Suprapubic skin (tissue), 4 donors: ENCODE measurements around the gene NAA10. TPM values are rescaled to one million over a fixed set of nuclear protein-coding genes. Genes with fewer than 3 reads are reported as not detected.
A peak's percentile ranks its signal among the peaks of the same experiment; 100 is the strongest.

Source experiments
- DNase-seq, 2 donors: peaks; one replicate each; pipeline ENCODE4 v3.0.0-alpha.2; 2019; ENCODE audit warnings: low spot score in 2 of 2
- H3K27ac ChIP-seq: fragments of 200-600 bp; sonication (generic); one replicate; pipeline ENCODE4 v1.5.1; 2019
- H3K27me3 ChIP-seq: fragments of 200-600 bp; sonication (generic); one replicate; pipeline ENCODE4 v1.5.1; 2019
- H3K36me3 ChIP-seq: fragments of 200-600 bp; sonication (generic); one replicate; pipeline ENCODE4 v1.5.1; 2019
- H3K4me1 ChIP-seq: fragments of 200-600 bp; sonication (generic); one replicate; pipeline ENCODE4 v1.5.1; 2019
- H3K4me3 ChIP-seq: fragments of 200-600 bp; sonication (generic); one replicate; pipeline ENCODE4 v1.5.1; 2019; ENCODE audit warnings: mild to moderate bottlenecking
- H3K9me3 ChIP-seq: fragments of 200-600 bp; sonication (generic); one replicate; pipeline ENCODE4 v1.5.1; 2019
- EP300 ChIP-seq: sonication (generic); formaldehyde crosslinking; IDR thresholded peaks from one replicate; pipeline ENCODE4 v1.6.1; 2017; ENCODE audit warnings: antibody characterized with exemption
- POLR2A ChIP-seq, 2 donors: fragments of 450-650 bp; IDR thresholded peaks; one replicate each; pipeline ENCODE4 v1.6.1; 2017; ENCODE audit warnings: antibody characterized with exemption in 2 of 2, mild to moderate bottlenecking in 2 of 2, moderate library complexity in 2 of 2
- POLR2AphosphoS5 ChIP-seq, 3 donors: sonication (generic); formaldehyde crosslinking; IDR thresholded peaks; one replicate each; pipeline ENCODE4 v1.6.1; 2017; ENCODE audit warnings: antibody characterized with exemption in 3 of 3
- WGBS: methylation state at CpG from one replicate; pipeline ENCODE4 v1.1.5; 2018; 5-methylcytosine and 5-hydroxymethylcytosine counted together
- total RNA-seq, 4 donors: library from RNA; depleted of rRNA; stranded (reverse); fragments of >200 nt; gene quantifications; one replicate each; pipeline ENCODE4 v1.1.0, GENCODE V29; 2016
- TF ChIP-seq, protein P1 (sequence below), 2 donors: fragments of 200-600 bp in 1 of 2; fragments of 450-650 bp in 1 of 2; sonication (generic) in 1 of 2; IDR thresholded peaks; one replicate each; pipeline ENCODE4 v1.5.1; 2016 to 2019; ENCODE audit warnings: antibody characterized with exemption in 2 of 2, mild to moderate bottlenecking in 1 of 2, moderate library complexity in 1 of 2

The NAA10 gene
- total RNA-seq, 4 donors from 2014 or later, result 58.5 to 97.2 (median 73.0) TPM

DNA sequence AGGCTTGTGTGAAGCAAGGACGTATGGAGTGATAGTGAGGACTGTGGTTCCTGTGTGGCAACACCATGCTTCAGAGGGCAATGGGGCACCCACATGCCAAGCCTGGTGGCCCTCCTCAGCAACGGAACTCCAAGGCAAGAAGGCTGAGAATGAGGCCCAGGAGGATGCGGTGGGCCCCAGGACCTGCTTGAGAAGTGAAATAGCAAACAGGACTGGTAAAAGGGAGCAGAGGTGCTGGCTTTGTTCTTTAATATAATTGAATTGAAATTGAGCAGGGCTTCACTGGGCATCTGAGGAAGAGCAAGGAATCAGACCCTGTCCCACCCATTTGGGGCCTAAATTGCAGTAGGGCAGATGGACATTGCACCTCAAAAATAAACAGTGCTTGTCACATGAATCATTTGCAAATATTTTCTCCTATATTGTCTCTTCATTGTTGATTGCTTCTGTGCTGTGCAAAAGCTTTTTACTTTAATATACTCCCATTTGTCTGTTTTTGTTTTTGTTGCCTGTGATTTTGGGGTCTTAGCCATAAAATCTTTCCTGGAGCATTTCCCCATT lies 40.0 kb upstream of the NAA10 start:
- Histone ChIP-seq H3K27me3 (no peaks in the 10 kb centered on the region), H3K4me1 (peaks cover 16% of the 10 kb centered on the region), H3K36me3 (no peaks in the 10 kb centered on the region), H3K9me3 (no peaks in the 10 kb centered on the region), H3K4me3 (no peak overlapping the region), H3K27ac (peak overlapping the region; percentile 98)
- no peak for DNase-seq
- WGBS, result 66% methylated on average over 3 of the region's 3 CpGs
- TF ChIP-seq POLR2AphosphoS5 (IDR thresholded peaks at IDR 0.05) (no peak), POLR2A (IDR thresholded peaks at IDR 0.05) (no peak), EP300 (no peak)
- TF ChIP-seq, protein P1, sequence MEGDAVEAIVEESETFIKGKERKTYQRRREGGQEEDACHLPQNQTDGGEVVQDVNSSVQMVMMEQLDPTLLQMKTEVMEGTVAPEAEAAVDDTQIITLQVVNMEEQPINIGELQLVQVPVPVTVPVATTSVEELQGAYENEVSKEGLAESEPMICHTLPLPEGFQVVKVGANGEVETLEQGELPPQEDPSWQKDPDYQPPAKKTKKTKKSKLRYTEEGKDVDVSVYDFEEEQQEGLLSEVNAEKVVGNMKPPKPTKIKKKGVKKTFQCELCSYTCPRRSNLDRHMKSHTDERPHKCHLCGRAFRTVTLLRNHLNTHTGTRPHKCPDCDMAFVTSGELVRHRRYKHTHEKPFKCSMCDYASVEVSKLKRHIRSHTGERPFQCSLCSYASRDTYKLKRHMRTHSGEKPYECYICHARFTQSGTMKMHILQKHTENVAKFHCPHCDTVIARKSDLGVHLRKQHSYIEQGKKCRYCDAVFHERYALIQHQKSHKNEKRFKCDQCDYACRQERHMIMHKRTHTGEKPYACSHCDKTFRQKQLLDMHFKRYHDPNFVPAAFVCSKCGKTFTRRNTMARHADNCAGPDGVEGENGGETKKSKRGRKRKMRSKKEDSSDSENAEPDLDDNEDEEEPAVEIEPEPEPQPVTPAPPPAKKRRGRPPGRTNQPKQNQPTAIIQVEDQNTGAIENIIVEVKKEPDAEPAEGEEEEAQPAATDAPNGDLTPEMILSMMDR (IDR thresholded peaks at IDR 0.05), result no peak

DNA sequence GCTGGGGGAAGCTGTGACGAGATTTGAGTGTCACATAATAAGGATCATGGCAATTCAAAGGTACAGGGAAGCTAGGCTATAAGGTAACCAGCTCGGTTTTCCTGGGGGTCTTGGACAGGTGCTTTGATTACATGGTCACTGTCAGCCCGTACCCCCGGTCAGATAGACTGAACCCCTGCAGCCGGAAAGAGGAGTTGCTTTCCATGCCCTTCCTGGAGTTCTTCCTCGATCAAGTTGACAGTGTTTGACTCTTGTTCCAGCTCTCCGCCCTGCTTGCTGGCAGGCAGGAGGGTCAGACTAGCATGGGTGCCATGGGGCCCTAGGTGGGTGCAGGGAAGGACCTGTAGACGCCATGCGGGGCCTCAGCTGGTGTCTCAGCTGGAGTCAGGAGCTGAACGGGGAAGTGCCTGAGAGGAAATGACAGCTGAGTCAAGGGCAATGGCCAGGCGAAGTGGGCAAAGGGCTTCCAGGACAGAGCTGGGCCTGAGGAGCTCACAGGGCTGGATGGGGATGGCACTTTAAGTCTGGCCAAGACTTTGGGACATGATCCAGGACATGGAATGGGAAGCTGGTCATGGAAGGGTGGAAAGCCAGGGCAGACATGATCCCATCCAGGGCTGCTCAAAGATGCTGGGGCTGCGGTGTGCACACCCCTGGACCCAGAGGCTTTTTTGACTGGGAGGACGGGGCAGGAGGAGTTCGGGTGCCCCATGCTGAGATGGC lies 39.3 kb upstream of the NAA10 start:
- Histone ChIP-seq H3K4me3 (peak overlapping the region; percentile 60), H3K4me1 (peaks cover 22% of the 10 kb centered on the region), H3K9me3 (no peaks in the 10 kb centered on the region), H3K27ac (peak overlapping the region; percentile 98), H3K36me3 (no peaks in the 10 kb centered on the region), H3K27me3 (no peaks in the 10 kb centered on the region)
- peak in 1 of 2 donors; percentile 58 for DNase-seq
- WGBS, result 73% methylated on average over 13 of the region's 14 CpGs
- TF ChIP-seq EP300 (no peak), POLR2A (IDR thresholded peaks at IDR 0.05) (no peak), POLR2AphosphoS5 (IDR thresholded peaks at IDR 0.05) (no peak)
- TF ChIP-seq, protein P1 (IDR thresholded peaks at IDR 0.05), result no peak

DNA sequence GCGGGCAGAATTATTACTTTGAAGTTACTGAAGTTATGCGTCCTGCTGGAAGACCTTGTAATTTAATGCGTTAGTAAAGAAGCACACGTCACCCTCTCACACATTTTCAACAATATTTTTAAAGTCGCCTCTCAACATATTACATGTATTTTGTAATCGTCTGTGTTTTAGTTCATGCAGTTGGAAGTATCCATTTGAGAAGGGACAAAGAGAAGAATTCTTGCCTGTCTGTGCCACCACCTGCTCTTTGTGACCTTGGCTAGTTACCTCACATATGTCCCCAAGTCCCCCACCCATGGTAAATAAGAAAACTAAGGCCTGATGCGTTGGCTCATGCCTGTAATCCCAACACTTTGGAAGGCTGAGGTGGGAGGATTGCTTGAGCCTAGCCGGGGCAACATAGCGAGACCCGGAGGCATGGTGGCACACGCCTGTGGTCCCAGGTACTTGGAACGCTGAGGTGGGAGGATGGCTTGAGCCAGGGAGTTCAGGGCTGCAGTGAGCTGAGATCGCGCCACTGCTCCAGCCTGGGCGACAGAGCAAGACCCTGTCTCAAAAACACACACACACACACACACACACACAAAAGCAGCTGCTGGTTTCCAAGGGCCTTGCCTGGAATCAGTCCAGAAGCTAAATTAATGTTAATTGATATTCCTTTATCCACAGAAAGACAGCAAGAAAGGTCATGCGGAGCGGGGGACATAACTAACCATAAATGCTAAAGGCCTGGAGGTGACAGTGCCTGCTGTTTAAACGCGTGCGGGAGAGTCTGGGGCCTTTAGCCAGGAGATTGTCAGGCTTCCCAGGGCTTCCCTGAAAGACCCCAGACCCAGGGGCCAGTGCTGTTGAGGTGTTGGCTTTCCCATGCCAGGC lies 38.5 kb upstream of the NAA10 start:
- DNase-seq, result peak in 1 of 2 donors; percentile 60
- Histone ChIP-seq H3K4me3 (peak overlapping the region; percentile 60), H3K27me3 (no peaks in the 10 kb centered on the region), H3K27ac (peak overlapping the region; percentile 98), H3K9me3 (no peaks in the 10 kb centered on the region), H3K36me3 (no peaks in the 10 kb centered on the region), H3K4me1 (peaks cover 30% of the 10 kb centered on the region)
- 53% methylated on average over 19 of the region's 20 CpGs for WGBS
- TF ChIP-seq POLR2A (IDR thresholded peaks at IDR 0.05) (no peak), POLR2AphosphoS5 (IDR thresholded peaks at IDR 0.05) (no peak), EP300 (no peak)
- TF ChIP-seq, protein P1 (IDR thresholded peaks at IDR 0.05), result no peak

DNA sequence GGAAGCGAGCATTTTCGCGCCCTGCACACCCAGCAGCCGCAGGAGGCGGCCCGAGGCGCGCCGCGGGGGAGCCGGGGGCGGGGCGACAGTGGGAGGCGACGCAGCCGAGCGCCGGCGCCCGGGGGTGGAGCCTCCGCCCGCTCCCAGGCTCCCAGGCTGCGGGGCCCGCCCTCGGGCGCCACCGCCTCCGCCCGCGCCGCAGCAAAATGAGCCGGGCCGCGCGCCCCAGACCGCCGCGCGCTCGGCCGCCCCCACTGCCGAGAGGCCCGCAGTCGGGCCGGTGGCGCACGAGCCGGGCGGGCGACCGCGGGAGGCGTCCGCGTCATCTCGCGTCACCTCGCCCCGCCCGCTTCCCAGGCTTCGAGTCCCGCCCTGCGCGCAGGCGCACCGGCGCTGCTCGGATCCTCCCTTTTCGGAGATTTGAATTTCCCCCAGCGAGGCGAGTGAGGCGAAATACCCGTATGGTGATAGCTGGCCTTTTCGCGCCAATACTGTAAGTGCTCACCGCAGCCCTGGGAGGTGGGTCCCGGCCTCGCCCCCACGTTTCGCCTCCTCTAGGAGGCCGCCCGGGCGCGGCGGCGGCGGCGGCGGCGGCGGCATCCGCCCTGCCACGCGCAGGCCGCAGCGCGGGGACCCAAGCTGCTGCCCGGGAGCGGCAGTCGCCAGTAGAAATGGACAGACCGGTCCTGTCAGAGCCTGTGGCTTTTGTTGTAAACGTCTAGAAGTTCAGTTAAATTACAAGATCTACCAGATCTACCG lies 37.7 kb upstream of the NAA10 start, which contains the start of gene TMEM187:
TSS of gene TMEM187 (plus strand) at position 387 of the 759 bp plus-strand sequence. CDS start 9,309 bp downstream, outside the sequence.
- Histone ChIP-seq H3K27me3 (no peaks in the 10 kb centered on the region), H3K4me3 (peak within 1 kb of the TSS; percentile 60), H3K36me3 (no peaks in the 10 kb centered on the region), H3K4me1 (peaks cover 38% of the 10 kb centered on the region), H3K9me3 (no peaks in the 10 kb centered on the region), H3K27ac (peak within 1 kb of the TSS; percentile 98)
- WGBS, result 8% methylated on average over 28 of the region's 103 CpGs
- TF ChIP-seq POLR2A (IDR thresholded peaks at IDR 0.05), result peak; percentile 55 to 73
- no peak for TF ChIP-seq EP300
- no peak for TF ChIP-seq POLR2AphosphoS5 (IDR thresholded peaks at IDR 0.05)
- TF ChIP-seq, protein P1 (IDR thresholded peaks at IDR 0.05), result no peak
- peak; percentile 90 to 92 for DNase-seq
